Measurements from ENCODE around the gene DDX11.
"Not testable (repeated sequence)": the region's sequence is repeated elsewhere in the genome, so short reads cannot be mapped to it uniquely, and the experiment has no call there.

Gene DDX11

GRCh38 chr12:31127209-31127848 is 53.7 kb downstream of the DDX11 start:
- not testable (repeated sequence) for DNase-seq

DNA sequence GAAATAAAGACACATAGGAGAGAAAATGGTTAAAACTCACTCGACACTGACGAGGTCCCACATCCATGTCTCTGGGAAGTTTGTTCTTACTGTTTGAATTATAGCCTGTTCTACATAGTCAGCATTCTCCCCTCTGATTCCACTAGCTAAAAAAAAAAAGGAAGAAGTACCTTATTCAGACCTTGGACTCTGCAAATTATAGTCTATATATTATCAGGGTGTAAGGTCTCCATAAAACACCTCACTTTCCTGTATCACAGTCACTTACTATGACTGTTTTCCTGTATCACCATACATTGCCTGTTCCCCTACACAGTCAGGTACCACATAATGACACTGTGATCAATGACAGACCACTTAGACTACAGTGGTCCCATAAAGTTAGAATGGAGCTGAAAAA is 62.9 kb downstream of the DDX11 start:
- not testable (repeated sequence) for DNase-seq

- DNase-seq = not testable (repeated sequence)
These were observed 71.1 kb downstream of the DDX11 start for GRCh38 chr12:31144768-31145167.

GRCh38 chr12:31145296-31145695 is 71.6 kb downstream of the DDX11 start:
- not testable (repeated sequence) for DNase-seq

DNA sequence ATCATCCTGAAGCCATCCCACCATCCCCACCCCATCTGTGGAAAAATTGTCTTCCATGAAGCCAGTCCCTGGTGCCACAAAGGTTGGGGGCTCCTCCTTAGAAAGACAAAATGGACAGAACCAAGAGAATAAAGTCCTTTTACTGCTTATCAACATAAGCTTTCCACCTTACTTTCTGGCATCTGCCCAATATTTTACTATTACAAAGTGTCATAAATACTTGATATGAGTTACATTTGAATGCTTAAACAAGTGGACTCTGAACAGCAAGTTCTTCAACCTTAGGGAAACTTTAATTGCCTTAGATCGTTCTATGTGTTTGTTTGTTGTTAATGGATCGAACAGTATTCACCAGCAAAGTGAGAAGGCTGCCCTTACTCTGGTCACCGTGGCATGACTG is 73.8 kb downstream of the DDX11 start:
- not testable (repeated sequence) for DNase-seq

- DNase-seq = not testable (repeated sequence)
These were observed 77.1 kb downstream of the DDX11 start for GRCh38 chr12:31150766-31151165.

All from NCI-H748 treated with DMSO at 0.1 percent for 48 hours (cell line).